ENCODE measurements around the gene CRABP2.

DNA sequence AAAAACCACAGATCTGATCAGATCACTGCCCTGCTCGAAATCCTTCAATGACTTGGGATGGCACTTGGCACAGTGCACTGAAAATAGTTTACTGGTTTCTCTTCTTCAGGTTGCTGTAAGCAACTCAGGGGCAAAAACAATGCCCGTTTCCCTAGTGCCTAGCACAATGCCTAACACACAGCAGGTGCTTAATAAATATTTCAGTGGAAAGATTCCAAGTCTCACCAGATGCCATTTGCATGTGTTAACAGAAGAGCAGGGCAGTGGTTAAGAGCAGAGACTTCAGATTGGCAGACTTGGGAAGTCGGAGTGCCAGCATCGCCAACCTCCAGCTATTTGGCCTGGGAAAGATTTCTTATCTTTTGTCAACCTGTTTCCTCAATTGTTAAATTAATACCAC is 12.0 kb upstream of the CRABP2 start:
- TF ChIP-seq, protein P1, sequence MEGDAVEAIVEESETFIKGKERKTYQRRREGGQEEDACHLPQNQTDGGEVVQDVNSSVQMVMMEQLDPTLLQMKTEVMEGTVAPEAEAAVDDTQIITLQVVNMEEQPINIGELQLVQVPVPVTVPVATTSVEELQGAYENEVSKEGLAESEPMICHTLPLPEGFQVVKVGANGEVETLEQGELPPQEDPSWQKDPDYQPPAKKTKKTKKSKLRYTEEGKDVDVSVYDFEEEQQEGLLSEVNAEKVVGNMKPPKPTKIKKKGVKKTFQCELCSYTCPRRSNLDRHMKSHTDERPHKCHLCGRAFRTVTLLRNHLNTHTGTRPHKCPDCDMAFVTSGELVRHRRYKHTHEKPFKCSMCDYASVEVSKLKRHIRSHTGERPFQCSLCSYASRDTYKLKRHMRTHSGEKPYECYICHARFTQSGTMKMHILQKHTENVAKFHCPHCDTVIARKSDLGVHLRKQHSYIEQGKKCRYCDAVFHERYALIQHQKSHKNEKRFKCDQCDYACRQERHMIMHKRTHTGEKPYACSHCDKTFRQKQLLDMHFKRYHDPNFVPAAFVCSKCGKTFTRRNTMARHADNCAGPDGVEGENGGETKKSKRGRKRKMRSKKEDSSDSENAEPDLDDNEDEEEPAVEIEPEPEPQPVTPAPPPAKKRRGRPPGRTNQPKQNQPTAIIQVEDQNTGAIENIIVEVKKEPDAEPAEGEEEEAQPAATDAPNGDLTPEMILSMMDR (conservative IDR thresholded peaks at IDR 0.05; ENCODE audit: low read depth, low read length): no peak
- no peak for TF ChIP-seq EZH2 (IDR thresholded peaks at IDR 0.05; ENCODE audit: borderline replicate concordance, low read depth, low read length, poor library complexity, severe bottlenecking)

All from A673 (cell line).